ENCODE measurements around the gene LARGE2. TPM values are rescaled to one million over a fixed set of nuclear protein-coding genes. Genes with fewer than 3 reads are reported as not detected.
"Not testable (repeated sequence)": the region's sequence is repeated elsewhere in the genome, so short reads cannot be mapped to it uniquely, and the experiment has no call there.

The LARGE2 gene
- total RNA-seq, 1 experiment from 2014 or later, result 36.6 TPM

GRCh38 chr11:45902452-45903380 is 19.7 kb upstream of the LARGE2 start:
- DNase-seq, result peak; percentile 55
- H3K36me3 ChIP-seq (replicated peaks; ENCODE audit: control insufficient read depth, insufficient read depth, low read length), result peaks cover 9% of the 10 kb centered on the region
- H3K27me3 ChIP-seq (ENCODE audit: control insufficient read depth, insufficient read depth, low read length), result peaks cover 6% of the 10 kb centered on the region
- H3K4me3 ChIP-seq (ENCODE audit: insufficient read depth, low read depth, low read length), result no peak overlapping the region

DNA sequence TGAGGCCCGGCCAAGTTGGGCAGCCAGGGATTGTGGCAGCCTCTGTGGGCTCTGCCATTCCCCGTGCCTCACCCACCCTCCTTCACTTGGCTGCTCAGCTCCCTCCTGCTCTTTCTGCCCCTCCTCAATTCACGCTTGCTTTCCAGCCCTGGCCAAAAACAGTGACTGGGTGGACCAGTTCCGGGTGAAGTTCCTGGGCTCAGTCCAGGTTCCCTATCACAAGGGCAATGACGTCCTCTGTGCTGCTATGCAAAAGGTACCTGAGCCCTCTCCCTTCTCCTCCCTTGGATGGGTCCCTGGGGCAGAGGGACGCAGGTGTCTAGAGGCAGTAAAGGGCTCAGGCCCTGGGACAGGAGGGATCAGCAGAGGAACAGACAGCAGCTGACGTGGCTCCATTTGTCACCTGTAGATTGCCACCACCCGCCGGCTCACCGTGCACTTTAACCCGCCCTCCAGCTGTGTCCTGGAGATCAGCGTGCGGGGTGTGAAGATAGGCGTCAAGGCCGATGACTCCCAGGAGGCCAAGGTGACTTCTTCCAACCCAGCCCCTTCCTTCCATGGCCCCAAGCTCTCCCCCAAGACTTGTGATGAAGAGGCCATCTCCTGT is 18.0 kb upstream of the LARGE2 start:
- no peak for DNase-seq
- Histone ChIP-seq H3K27me3 (ENCODE audit: control insufficient read depth, insufficient read depth, low read length) (peaks cover 6% of the 10 kb centered on the region), H3K4me3 (ENCODE audit: insufficient read depth, low read depth, low read length) (no peak overlapping the region), H3K36me3 (replicated peaks; ENCODE audit: control insufficient read depth, insufficient read depth, low read length) (peaks cover 9% of the 10 kb centered on the region)

- DNase-seq, result no peak
- H3K4me3 ChIP-seq (ENCODE audit: insufficient read depth, low read depth, low read length), result no peak overlapping the region
- H3K36me3 ChIP-seq (replicated peaks; ENCODE audit: control insufficient read depth, insufficient read depth, low read length), result peaks cover 9% of the 10 kb centered on the region
- peaks cover 6% of the 10 kb centered on the region for H3K27me3 ChIP-seq (ENCODE audit: control insufficient read depth, insufficient read depth, low read length)
Measured at GRCh38 chr11:45905095-45905494, 17.4 kb upstream of the LARGE2 start.

- not testable (repeated sequence) for H3K36me3 ChIP-seq (replicated peaks; ENCODE audit: control insufficient read depth, insufficient read depth, low read length); DNase-seq; H3K27me3 ChIP-seq (ENCODE audit: control insufficient read depth, insufficient read depth, low read length); H3K4me3 ChIP-seq (ENCODE audit: insufficient read depth, low read depth, low read length)
Measured at GRCh38 chr11:45905576-45905975, 16.9 kb upstream of the LARGE2 start.

DNA sequence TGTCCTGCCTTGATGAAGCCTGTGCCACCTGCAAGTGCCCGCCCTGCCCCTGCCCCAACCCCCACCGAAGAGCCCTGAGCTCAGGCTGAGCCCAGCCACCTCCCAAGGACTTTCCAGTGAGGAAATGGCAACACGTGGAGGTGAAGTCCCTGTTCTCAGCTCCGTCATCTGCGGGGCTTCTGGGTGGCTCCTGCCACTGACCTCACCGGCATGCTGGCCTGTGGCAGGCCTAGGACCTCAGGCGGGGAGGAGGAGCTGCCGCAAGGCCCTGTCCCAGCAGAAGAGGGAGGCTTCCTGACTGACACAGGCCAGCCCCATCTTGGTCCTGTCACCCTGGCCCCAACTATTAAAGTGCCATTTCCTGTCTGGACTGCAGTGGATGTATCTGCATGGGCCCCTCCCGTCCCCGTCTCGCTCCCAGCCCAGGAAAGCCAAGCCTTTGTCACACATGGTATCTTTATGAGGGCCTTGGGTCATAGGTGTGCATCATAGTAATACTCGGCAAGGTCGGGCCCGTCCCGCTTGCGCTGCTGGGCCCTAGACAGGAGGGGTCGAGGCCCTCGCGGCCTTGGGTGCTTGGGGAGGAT is 16.3 kb upstream of the LARGE2 start:
- Histone ChIP-seq H3K36me3 (replicated peaks; ENCODE audit: control insufficient read depth, insufficient read depth, low read length) (peaks cover 9% of the 10 kb centered on the region), H3K4me3 (ENCODE audit: insufficient read depth, low read depth, low read length) (no peak overlapping the region), H3K27me3 (ENCODE audit: control insufficient read depth, insufficient read depth, low read length) (no peaks in the 10 kb centered on the region; the same call in 1 of the 2 replicates)
- no peak for DNase-seq

GRCh38 chr11:45906965-45907611 is 15.4 kb upstream of the LARGE2 start, which contains the start of gene FREY1:
FREY1 (minus strand) TSS chr11:45907271; CDS start chr11:45907245, 26 bp downstream.
- H3K4me3 ChIP-seq (ENCODE audit: insufficient read depth, low read depth, low read length), result no peak within 1 kb of the TSS
- peaks cover 10% of the 10 kb centered on the region for H3K36me3 ChIP-seq (replicated peaks; ENCODE audit: control insufficient read depth, insufficient read depth, low read length)
- no peaks in the 10 kb centered on the region for H3K27me3 ChIP-seq (ENCODE audit: control insufficient read depth, insufficient read depth, low read length)
- DNase-seq, result peak; percentile 66

- Histone ChIP-seq H3K4me3 (ENCODE audit: insufficient read depth, low read depth, low read length) (no peak overlapping the region), H3K27me3 (ENCODE audit: control insufficient read depth, insufficient read depth, low read length) (no peaks in the 10 kb centered on the region), H3K36me3 (replicated peaks; ENCODE audit: control insufficient read depth, insufficient read depth, low read length) (peaks cover 10% of the 10 kb centered on the region)
- DNase-seq, result no peak
Measured at GRCh38 chr11:45907911-45908370, 14.5 kb upstream of the LARGE2 start.

DNA sequence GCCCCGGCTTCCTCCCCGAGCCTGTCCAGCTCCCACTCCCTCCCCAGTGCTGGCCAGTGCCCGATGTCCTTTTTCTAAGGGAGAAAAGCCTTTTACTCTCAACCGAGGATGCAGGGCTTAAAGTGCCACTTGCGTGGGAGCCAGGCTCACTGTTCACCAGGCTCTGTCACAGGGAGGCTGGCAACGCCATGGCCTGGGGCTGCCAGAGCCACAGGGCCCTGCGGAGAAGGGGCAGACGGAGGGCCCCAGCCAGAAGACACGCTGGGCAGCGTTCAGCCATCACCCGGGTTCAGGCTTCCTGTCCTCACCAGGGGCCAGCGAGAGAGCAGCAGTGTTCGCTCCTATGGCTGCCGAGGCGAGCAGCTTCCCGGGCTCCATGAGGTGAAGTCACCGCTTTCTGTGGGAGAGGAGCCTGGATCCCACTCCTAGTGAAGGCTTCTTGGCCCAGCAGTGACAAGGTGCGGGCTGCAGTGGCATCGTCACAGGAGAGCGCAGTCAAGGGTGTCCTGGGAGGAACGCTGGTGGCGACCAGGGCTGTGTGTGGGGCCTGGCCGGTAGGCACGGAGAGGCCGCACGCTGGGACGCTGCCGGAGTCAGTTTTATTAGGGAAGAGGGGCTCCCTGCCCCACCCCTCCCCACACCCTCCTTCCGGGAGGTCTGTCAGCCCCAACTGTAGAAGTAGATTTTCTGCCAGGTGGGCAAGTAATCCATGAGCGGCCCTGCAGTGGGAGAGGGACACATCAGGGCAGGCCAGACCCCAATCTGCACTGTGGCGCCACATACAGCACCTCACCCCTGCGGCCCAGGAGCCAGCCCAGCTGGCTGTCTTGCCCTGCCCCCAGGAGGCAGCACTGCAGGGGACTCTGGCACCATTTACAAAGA is 12.6 kb upstream of the LARGE2 start:
- no peak for DNase-seq
- Histone ChIP-seq H3K36me3 (replicated peaks; ENCODE audit: control insufficient read depth, insufficient read depth, low read length) (peaks cover 4% of the 10 kb centered on the region), H3K27me3 (ENCODE audit: control insufficient read depth, insufficient read depth, low read length) (no peaks in the 10 kb centered on the region), H3K4me3 (ENCODE audit: insufficient read depth, low read depth, low read length) (no peak overlapping the region)

DNA sequence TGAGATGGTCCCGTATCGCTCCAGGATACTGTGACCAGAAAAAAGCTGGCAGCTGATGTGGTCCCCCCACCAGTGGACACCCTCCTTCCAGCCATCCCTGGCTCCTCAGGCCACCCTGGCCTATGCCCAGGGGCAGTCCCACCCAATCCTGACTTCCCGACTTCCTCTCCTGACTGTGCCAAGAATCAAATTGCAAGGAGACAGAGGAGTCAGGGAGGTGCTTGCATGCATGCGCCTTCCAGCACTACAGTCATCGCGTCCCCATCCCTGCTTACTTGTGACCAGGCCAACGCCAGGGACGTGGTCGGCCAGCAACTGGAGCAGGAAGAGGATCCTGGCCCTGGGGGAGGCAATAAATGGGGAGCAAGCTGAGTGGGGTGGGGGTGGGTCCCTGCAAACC is 11.8 kb upstream of the LARGE2 start:
- no peak for DNase-seq
- Histone ChIP-seq H3K27me3 (ENCODE audit: control insufficient read depth, insufficient read depth, low read length) (no peaks in the 10 kb centered on the region), H3K36me3 (replicated peaks; ENCODE audit: control insufficient read depth, insufficient read depth, low read length) (peaks cover 4% of the 10 kb centered on the region), H3K4me3 (ENCODE audit: insufficient read depth, low read depth, low read length) (no peak overlapping the region)

DNA sequence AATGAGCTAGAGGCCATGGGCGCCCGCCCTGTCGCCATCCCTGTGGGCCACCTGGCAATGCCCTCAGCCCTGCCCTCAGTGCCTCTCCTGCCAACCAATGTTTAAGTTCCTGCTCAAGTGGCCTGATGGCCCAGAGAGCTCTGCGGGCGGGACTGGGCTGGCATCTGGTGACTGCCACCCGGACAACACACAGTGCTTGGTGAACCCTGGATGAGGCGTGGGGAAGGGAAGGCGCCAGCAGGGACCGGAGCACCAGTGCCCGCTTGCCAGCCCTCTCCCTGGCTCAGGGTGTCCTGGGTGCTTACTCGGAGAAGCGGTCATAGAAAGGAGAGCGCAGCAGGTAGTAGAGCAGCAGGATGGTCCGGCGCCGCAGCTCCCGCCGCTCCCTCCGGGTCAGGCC is 8.9 kb upstream of the LARGE2 start:
- no peak overlapping the region for H3K4me3 ChIP-seq (ENCODE audit: insufficient read depth, low read depth, low read length)
- no peak for DNase-seq
- H3K27me3 ChIP-seq (ENCODE audit: control insufficient read depth, insufficient read depth, low read length), result no peaks in the 10 kb centered on the region
- peaks cover 5% of the 10 kb centered on the region for H3K36me3 ChIP-seq (replicated peaks; ENCODE audit: control insufficient read depth, insufficient read depth, low read length)

DNA sequence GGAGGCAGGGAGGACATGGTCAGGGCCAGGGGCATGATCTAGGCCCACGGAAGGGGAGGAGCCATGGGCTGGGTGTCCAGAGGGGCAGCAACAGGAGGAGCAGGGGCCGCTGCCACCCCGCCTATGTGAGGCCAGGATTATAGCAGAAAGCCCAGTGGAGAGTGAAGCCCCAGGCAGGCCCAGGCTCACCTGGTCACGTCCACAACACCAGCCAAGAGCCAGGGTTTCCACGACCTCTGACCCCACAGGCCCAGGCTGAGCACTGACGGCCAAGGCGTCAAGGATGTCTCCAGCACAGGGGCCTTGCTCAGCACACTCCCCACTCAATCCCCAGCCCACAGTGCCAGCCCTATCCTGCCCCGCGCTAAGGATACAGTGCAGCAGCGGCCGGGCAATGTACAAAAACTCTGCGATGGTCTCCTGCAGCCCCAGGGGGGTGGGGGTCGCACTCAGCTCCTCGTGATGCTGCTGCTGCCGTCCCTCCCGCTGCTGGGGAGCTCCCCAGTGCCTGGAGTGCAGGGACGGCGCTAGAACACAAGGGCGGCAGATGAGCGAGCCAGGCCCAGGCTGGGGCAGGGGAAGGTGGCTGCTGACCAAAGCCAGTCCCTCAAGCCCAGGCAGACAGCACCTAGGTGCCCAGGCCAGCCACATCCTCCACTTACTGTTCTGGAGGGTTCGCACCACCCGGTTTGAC is 8.4 kb upstream of the LARGE2 start:
- Histone ChIP-seq H3K36me3 (replicated peaks; ENCODE audit: control insufficient read depth, insufficient read depth, low read length) (peaks cover 5% of the 10 kb centered on the region), H3K27me3 (ENCODE audit: control insufficient read depth, insufficient read depth, low read length) (no peaks in the 10 kb centered on the region), H3K4me3 (ENCODE audit: insufficient read depth, low read depth, low read length) (no peak overlapping the region)
- no peak for DNase-seq

GRCh38 chr11:45915446-45915845 is 7.0 kb upstream of the LARGE2 start:
- no peak for DNase-seq
- peaks cover 5% of the 10 kb centered on the region for H3K36me3 ChIP-seq (replicated peaks; ENCODE audit: control insufficient read depth, insufficient read depth, low read length)
- H3K4me3 ChIP-seq (ENCODE audit: insufficient read depth, low read depth, low read length), result no peak overlapping the region
- no peaks in the 10 kb centered on the region for H3K27me3 ChIP-seq (ENCODE audit: control insufficient read depth, insufficient read depth, low read length)

- peak; percentile 80 for DNase-seq
- Histone ChIP-seq H3K4me3 (ENCODE audit: insufficient read depth, low read depth, low read length) (peak overlapping the region; percentile 91), H3K27me3 (ENCODE audit: control insufficient read depth, insufficient read depth, low read length) (peaks cover 7% of the 10 kb centered on the region; the same call in 1 of the 2 replicates), H3K36me3 (replicated peaks; ENCODE audit: control insufficient read depth, insufficient read depth, low read length) (peaks cover 4% of the 10 kb centered on the region)
Measured at GRCh38 chr11:45917286-45917622, 5.2 kb upstream of the LARGE2 start.

Measured in H7 (cell line).